GM23338 (cell line): Measurements from ENCODE around the gene NAPG. TPM values are rescaled to one million over a fixed set of nuclear protein-coding genes. Genes with fewer than 3 reads are reported as not detected.
"Not testable (repeated sequence)": the region's sequence is repeated elsewhere in the genome, so short reads cannot be mapped to it uniquely, and the experiment has no call there.

ENCODE experiments used
- ATAC-seq: fragments of 200-7000 bp; cut with Tn5 transposase; 3 replicates; pipeline ENCODE4 v1.9.1; 2020
- DNase-seq: peaks from one replicate; pipeline ENCODE4 v3.0.0-alpha.2; 2015; ENCODE audit warnings: low spot score
- H2AFZ ChIP-seq: fragments of 200-600 bp; sonication (generic); 2 replicates; pipeline ENCODE4 v1.8.0; 2016; ENCODE audit warnings: antibody characterized with exemption, mild to moderate bottlenecking, moderate library complexity
- H3F3A ChIP-seq: fragments of 200-600 bp; sonication (generic); replicated peaks from 2 replicates; pipeline ENCODE4 v1.8.0; 2017; ENCODE audit warnings: antibody characterized with exemption, mixed run types, low read depth
- H3K27ac ChIP-seq: fragments of 200-600 bp; sonication (generic); 2 replicates; pipeline ENCODE4 v1.6.1; 2016; ENCODE audit warnings: low read depth
- H3K27me3 ChIP-seq: fragments of 200-600 bp; sonication (generic); 2 replicates; pipeline ENCODE4 v1.8.0; 2016; ENCODE audit warnings: mild to moderate bottlenecking, mixed run types, moderate library complexity; ENCODE audit not compliant: insufficient read depth
- H3K36me3 ChIP-seq: fragments of 200-600 bp; sonication (generic); 2 replicates; pipeline ENCODE4 v1.8.0; 2016; ENCODE audit warnings: mild to moderate bottlenecking; ENCODE audit not compliant: insufficient read depth
- H3K4me1 ChIP-seq: fragments of 200-600 bp; sonication (generic); 2 replicates; pipeline ENCODE4 v1.8.0; 2016; ENCODE audit warnings: mild to moderate bottlenecking, moderate library complexity; ENCODE audit not compliant: insufficient read depth
- H3K4me2 ChIP-seq: fragments of 200-600 bp; sonication (generic); 2 replicates; pipeline ENCODE4 v1.7.1; 2017; ENCODE audit warnings: mixed run types
- H3K4me3 ChIP-seq: fragments of 200-600 bp; sonication (generic); 2 replicates; pipeline ENCODE4 v1.6.1; 2016; ENCODE audit warnings: mixed run types
- H3K79me2 ChIP-seq: fragments of 200-600 bp; sonication (generic); replicated peaks from 2 replicates; pipeline ENCODE4 v1.8.0; 2017; ENCODE audit warnings: mild to moderate bottlenecking; ENCODE audit not compliant: insufficient read depth
- H3K9me2 ChIP-seq: fragments of 200-600 bp; sonication (generic); 2 replicates; pipeline ENCODE4 v1.8.0; 2017; ENCODE audit not compliant: insufficient read depth
- H4K20me1 ChIP-seq: fragments of 200-600 bp; sonication (generic); replicated peaks from 2 replicates; pipeline ENCODE4 v1.8.0; 2017; ENCODE audit warnings: mild to moderate bottlenecking; ENCODE audit not compliant: insufficient read depth
- H3K27ac Mint-ChIP-seq: 2 replicates; pipeline ENCODE4 v1.8.0; 2020; ENCODE audit warnings: inconsistent platforms, mild to moderate bottlenecking, moderate library complexity, mixed read lengths
- H3K27me3 Mint-ChIP-seq: 3 replicates; pipeline ENCODE4 v1.8.0; 2022; ENCODE audit warnings: low read depth, mild to moderate bottlenecking, moderate library complexity, mixed read lengths, inconsistent platforms; ENCODE audit not compliant: insufficient read depth, poor library complexity
- H3K36me3 Mint-ChIP-seq: 3 replicates; pipeline ENCODE4 v1.8.0; 2021; ENCODE audit warnings: low read depth, mild to moderate bottlenecking, inconsistent platforms, moderate library complexity, mixed read lengths
- H3K4me1 Mint-ChIP-seq: 3 replicates; pipeline ENCODE4 v1.8.0; 2020; ENCODE audit warnings: mild to moderate bottlenecking, inconsistent platforms, mixed read lengths
- H3K4me3 Mint-ChIP-seq: 3 replicates; pipeline ENCODE4 v1.8.0; 2021; ENCODE audit warnings: moderate library complexity, mild to moderate bottlenecking, inconsistent platforms, mixed read lengths
- H3K9me3 Mint-ChIP-seq: 3 replicates; pipeline ENCODE4 v1.8.0; 2020; ENCODE audit warnings: moderate library complexity, mild to moderate bottlenecking, inconsistent platforms, mixed read lengths
- CREB1 ChIP-seq: fragments of 250-450 bp; sonication (Bioruptor Pico); IDR thresholded peaks from 2 replicates; pipeline ENCODE4 v1.5.0; 2020; ENCODE audit warnings: low read depth, mild to moderate bottlenecking, moderate library complexity
- CTCF ChIP-seq, 2 experiments: fragments of 200-600 bp in 1 of 2; sonication (generic) in 1 of 2; conservative IDR thresholded peaks; 2 replicates each; pipeline versions ENCODE4 v1.5.1 to v1.6.1; 2016 to 2017; ENCODE audit warnings: antibody characterized with exemption in 2 of 2, low read depth in 2 of 2, mild to moderate bottlenecking in 2 of 2, moderate library complexity in 1 of 2
- EZH2 ChIP-seq: fragments of 200-600 bp; sonication (generic); IDR thresholded peaks from one replicate; pipeline ENCODE4 v1.8.0; 2017; ENCODE audit warnings: antibody characterized with exemption, mild to moderate bottlenecking, low read depth; ENCODE audit not compliant: unreplicated experiment
- EZH2phosphoT487 ChIP-seq: fragments of 200-600 bp; sonication (generic); IDR thresholded peaks from one replicate; pipeline ENCODE4 v1.8.1; 2018; ENCODE audit warnings: antibody characterized with exemption; ENCODE audit not compliant: unreplicated experiment
- NANOG ChIP-seq: IDR thresholded peaks from 2 replicates; pipeline ENCODE4 v1.6.1; 2016; ENCODE audit warnings: antibody characterized with exemption, borderline replicate concordance
- POLR2AphosphoS5 ChIP-seq: IDR thresholded peaks from 2 replicates; pipeline ENCODE4 v1.6.1; 2016; ENCODE audit warnings: antibody characterized with exemption, low read depth
- STAT1 ChIP-seq: IDR thresholded peaks from one replicate; pipeline ENCODE4 v1.6.1; 2016; ENCODE audit warnings: antibody characterized with exemption; ENCODE audit not compliant: unreplicated experiment
- ZNF114 ChIP-seq: fragments of 250-450 bp; sonication (Bioruptor Pico); IDR thresholded peaks from 2 replicates; pipeline ENCODE4 v1.5.0; 2020; ENCODE audit warnings: mild to moderate bottlenecking, moderate library complexity
- polyA plus RNA-seq: library from polyadenylated mRNA; unstranded; fragments of >200 nt; fragmentation: Nextera tagmentation; extraction: Ambion mirVana; gene quantifications from 2 replicates; pipeline ENCODE4 v1.2.1, GENCODE V29; 2016
- total RNA-seq: library from RNA; depleted of rRNA; stranded (reverse); fragments of >200 nt; shearing (Covaris generic); gene quantifications from 2 replicates; pipeline ENCODE4 v1.2.3, GENCODE V29; 2014
- TF ChIP-seq, protein P1 (sequence below): fragments of 250-450 bp; sonication (Bioruptor Pico); IDR thresholded peaks from 2 replicates; pipeline ENCODE4 v1.5.0; 2020; ENCODE audit warnings: mild to moderate bottlenecking, moderate library complexity
- TF ChIP-seq, protein P2 (sequence below): IDR thresholded peaks from 2 replicates; pipeline ENCODE4 v1.6.1; 2016; ENCODE audit warnings: antibody characterized with exemption

NAPG gene
- total and polyA plus RNA-seq, 2 experiments from 2014 or later, result 26.8 to 40.1 TPM

GRCh38 chr18:10566390-10566789 lies 40.6 kb downstream of the NAPG start:
- H3K4me3 Mint-ChIP-seq, result no peak overlapping the region
- no peaks in the 10 kb centered on the region for H3K4me1 Mint-ChIP-seq
- H3K4me1 ChIP-seq, result no peaks in the 10 kb centered on the region
- H3K36me3 Mint-ChIP-seq, result peaks cover 3% of the 10 kb centered on the region; the same call in 1 of the 3 replicates
- TF ChIP-seq EZH2phosphoT487 (no peak), CREB1 (CRISPR knock-in tag) (no peak), STAT1 (no peak), EZH2 (no peak), ZNF114 (CRISPR knock-in tag) (no peak), POLR2AphosphoS5 (no peak), CTCF (conservative IDR thresholded peaks at IDR 0.05; ENCODE audit: low read depth in 2 of 2) (no peak), NANOG (no peak)
- TF ChIP-seq, protein P1, sequence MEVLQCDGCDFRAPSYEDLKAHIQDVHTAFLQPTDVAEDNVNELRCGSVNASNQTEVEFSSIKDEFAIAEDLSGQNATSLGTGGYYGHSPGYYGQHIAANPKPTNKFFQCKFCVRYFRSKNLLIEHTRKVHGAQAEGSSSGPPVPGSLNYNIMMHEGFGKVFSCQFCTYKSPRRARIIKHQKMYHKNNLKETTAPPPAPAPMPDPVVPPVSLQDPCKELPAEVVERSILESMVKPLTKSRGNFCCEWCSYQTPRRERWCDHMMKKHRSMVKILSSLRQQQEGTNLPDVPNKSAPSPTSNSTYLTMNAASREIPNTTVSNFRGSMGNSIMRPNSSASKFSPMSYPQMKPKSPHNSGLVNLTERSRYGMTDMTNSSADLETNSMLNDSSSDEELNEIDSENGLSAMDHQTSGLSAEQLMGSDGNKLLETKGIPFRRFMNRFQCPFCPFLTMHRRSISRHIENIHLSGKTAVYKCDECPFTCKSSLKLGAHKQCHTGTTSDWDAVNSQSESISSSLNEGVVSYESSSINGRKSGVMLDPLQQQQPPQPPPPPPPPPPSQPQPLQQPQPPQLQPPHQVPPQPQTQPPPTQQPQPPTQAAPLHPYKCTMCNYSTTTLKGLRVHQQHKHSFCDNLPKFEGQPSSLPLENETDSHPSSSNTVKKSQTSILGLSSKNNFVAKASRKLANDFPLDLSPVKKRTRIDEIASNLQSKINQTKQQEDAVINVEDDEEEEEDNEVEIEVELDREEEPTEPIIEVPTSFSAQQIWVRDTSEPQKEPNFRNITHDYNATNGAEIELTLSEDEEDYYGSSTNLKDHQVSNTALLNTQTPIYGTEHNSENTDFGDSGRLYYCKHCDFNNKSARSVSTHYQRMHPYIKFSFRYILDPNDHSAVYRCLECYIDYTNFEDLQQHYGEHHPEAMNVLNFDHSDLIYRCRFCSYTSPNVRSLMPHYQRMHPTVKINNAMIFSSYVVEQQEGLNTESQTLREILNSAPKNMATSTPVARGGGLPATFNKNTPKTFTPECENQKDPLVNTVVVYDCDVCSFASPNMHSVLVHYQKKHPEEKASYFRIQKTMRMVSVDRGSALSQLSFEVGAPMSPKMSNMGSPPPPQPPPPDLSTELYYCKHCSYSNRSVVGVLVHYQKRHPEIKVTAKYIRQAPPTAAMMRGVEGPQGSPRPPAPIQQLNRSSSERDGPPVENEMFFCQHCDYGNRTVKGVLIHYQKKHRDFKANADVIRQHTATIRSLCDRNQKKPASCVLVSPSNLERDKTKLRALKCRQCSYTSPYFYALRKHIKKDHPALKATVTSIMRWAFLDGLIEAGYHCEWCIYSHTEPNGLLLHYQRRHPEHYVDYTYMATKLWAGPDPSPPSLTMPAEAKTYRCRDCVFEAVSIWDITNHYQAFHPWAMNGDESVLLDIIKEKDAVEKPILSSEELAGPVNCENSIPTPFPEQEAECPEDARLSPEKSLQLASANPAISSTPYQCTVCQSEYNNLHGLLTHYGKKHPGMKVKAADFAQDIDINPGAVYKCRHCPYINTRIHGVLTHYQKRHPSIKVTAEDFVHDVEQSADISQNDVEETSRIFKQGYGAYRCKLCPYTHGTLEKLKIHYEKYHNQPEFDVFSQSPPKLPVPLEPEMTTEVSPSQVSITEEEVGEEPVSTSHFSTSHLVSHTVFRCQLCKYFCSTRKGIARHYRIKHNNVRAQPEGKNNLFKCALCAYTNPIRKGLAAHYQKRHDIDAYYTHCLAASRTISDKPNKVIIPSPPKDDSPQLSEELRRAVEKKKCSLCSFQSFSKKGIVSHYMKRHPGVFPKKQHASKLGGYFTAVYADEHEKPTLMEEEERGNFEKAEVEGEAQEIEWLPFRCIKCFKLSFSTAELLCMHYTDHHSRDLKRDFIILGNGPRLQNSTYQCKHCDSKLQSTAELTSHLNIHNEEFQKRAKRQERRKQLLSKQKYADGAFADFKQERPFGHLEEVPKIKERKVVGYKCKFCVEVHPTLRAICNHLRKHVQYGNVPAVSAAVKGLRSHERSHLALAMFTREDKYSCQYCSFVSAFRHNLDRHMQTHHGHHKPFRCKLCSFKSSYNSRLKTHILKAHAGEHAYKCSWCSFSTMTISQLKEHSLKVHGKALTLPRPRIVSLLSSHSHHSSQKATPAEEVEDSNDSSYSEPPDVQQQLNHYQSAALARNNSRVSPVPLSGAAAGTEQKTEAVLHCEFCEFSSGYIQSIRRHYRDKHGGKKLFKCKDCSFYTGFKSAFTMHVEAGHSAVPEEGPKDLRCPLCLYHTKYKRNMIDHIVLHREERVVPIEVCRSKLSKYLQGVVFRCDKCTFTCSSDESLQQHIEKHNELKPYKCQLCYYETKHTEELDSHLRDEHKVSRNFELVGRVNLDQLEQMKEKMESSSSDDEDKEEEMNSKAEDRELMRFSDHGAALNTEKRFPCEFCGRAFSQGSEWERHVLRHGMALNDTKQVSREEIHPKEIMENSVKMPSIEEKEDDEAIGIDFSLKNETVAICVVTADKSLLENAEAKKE (CRISPR knock-in tag), result no peak
- TF ChIP-seq, protein P2, sequence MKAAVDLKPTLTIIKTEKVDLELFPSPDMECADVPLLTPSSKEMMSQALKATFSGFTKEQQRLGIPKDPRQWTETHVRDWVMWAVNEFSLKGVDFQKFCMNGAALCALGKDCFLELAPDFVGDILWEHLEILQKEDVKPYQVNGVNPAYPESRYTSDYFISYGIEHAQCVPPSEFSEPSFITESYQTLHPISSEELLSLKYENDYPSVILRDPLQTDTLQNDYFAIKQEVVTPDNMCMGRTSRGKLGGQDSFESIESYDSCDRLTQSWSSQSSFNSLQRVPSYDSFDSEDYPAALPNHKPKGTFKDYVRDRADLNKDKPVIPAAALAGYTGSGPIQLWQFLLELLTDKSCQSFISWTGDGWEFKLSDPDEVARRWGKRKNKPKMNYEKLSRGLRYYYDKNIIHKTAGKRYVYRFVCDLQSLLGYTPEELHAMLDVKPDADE, result no peak
- no peak overlapping the region for H3K4me3 ChIP-seq
- H3K27ac Mint-ChIP-seq, result no peak overlapping the region
- H3F3A ChIP-seq, result no peaks in the 10 kb centered on the region
- no peaks in the 10 kb centered on the region for H3K36me3 ChIP-seq
- no peak overlapping the region for H3K4me2 ChIP-seq
- H3K9me2 ChIP-seq, result 0 out of 2 replicates have a peak, but pooled peaks cover 3% of the 10 kb centered on the region
- no peaks in the 10 kb centered on the region for H3K79me2 ChIP-seq
- H3K27me3 ChIP-seq, result no peaks in the 10 kb centered on the region
- no peak overlapping the region for H3K27ac ChIP-seq
- no peaks in the 10 kb centered on the region for H3K27me3 Mint-ChIP-seq
- H4K20me1 ChIP-seq, result no peaks in the 10 kb centered on the region
- DNase-seq, result no peak
- H3K9me3 Mint-ChIP-seq, result peaks cover 8% of the 10 kb centered on the region
- no peak overlapping the region for H2AFZ ChIP-seq
- no peak for ATAC-seq

- not testable (repeated sequence) for H3K4me1 Mint-ChIP-seq, H3K4me3 ChIP-seq, H3K36me3 ChIP-seq, H3K4me2 ChIP-seq, H3K36me3 Mint-ChIP-seq, DNase-seq, H4K20me1 ChIP-seq, H3F3A ChIP-seq, H3K27me3 Mint-ChIP-seq, H3K27me3 ChIP-seq, H3K9me2 ChIP-seq, H3K27ac Mint-ChIP-seq, H3K4me3 Mint-ChIP-seq, H3K4me1 ChIP-seq, H3K79me2 ChIP-seq, H2AFZ ChIP-seq, ATAC-seq, H3K27ac ChIP-seq
- H3K9me3 Mint-ChIP-seq, result peaks cover 11% of the 10 kb centered on the region
Observed at GRCh38 chr18:10569941-10570340, 44.1 kb downstream of the NAPG start.
